SK-N-MC (cell line): Measurements from ENCODE around the gene ELAVL2.
A peak's percentile ranks its signal among the peaks of the same experiment; 100 is the strongest.

Source experiments
- DNase-seq: peaks from one replicate; pipeline ENCODE4 v3.0.0-alpha.2; 2011; ENCODE audit warnings: low read depth, low spot score
- H3K27ac ChIP-seq: fragments of 200-600 bp; sonication (generic); 2 replicates; pipeline ENCODE4 v1.5.1; 2016; ENCODE audit warnings: mixed run types
- H3K36me3 ChIP-seq: fragments of 200-600 bp; sonication (generic); 2 replicates; pipeline ENCODE4 v1.6.1; 2017; ENCODE audit warnings: antibody characterized with exemption, low read length, mixed read lengths; ENCODE audit not compliant: insufficient read depth
- H3K4me3 ChIP-seq: fragments of 200-600 bp; sonication (generic); 2 replicates; pipeline ENCODE4 v1.5.1; 2016
- H3K9ac ChIP-seq: fragments of 200-600 bp; sonication (generic); 2 replicates; pipeline ENCODE4 v1.8.0; 2017; ENCODE audit warnings: mixed run types, mixed read lengths; ENCODE audit not compliant: insufficient read length
- H3K9me3 ChIP-seq: fragments of 200-600 bp; sonication (generic); 2 replicates; pipeline ENCODE4 v1.6.1; 2017; ENCODE audit warnings: low read depth, mild to moderate bottlenecking, antibody characterized with exemption, low read length, moderate library complexity, mixed read lengths
- EZH2 ChIP-seq: fragments of 200-600 bp; sonication (generic); IDR thresholded peaks from one replicate; pipeline ENCODE4 v1.6.1; 2017; ENCODE audit warnings: antibody characterized with exemption
- FOXP2 ChIP-seq: optimal IDR thresholded peaks from 2 replicates; pipeline ENCODE3; 2011; ENCODE audit warnings: mild to moderate bottlenecking, moderate library complexity; ENCODE audit not compliant: insufficient read depth; ENCODE audit errors: extremely low read length, control extremely low read depth
- POLR2AphosphoS5 ChIP-seq: IDR thresholded peaks from 2 replicates; pipeline ENCODE4 v1.6.1; 2012; ENCODE audit warnings: mild to moderate bottlenecking, low read depth, low read length, borderline replicate concordance

Gene ELAVL2

DNA sequence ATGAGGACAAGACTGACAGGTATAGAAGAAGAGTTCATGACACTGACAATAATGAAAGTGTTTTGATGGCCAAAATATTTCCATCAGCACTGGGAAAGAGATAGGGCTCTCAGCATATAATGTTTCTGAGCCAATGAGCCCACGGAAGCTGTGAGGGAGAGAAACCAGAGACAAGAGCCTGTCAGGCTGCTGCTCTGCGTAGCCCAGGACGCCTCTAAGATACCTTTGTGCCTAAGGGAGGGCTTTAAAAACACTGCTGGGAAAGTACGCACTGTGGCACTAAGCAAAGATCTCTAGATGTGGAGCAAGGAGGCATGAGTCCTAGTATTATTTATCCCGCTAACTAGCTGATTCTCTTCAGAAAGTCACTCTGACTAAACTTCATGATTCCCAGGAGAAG is 11.0 kb upstream of the ELAVL2 start:
- no peak for DNase-seq
- H3K4me3 ChIP-seq, result no peak overlapping the region
- H3K9ac ChIP-seq, result no peak overlapping the region
- H3K36me3 ChIP-seq, result no peaks in the 10 kb centered on the region
- H3K27ac ChIP-seq, result no peak overlapping the region
- TF ChIP-seq EZH2, result no peak
- H3K9me3 ChIP-seq, result no peaks in the 10 kb centered on the region

DNA sequence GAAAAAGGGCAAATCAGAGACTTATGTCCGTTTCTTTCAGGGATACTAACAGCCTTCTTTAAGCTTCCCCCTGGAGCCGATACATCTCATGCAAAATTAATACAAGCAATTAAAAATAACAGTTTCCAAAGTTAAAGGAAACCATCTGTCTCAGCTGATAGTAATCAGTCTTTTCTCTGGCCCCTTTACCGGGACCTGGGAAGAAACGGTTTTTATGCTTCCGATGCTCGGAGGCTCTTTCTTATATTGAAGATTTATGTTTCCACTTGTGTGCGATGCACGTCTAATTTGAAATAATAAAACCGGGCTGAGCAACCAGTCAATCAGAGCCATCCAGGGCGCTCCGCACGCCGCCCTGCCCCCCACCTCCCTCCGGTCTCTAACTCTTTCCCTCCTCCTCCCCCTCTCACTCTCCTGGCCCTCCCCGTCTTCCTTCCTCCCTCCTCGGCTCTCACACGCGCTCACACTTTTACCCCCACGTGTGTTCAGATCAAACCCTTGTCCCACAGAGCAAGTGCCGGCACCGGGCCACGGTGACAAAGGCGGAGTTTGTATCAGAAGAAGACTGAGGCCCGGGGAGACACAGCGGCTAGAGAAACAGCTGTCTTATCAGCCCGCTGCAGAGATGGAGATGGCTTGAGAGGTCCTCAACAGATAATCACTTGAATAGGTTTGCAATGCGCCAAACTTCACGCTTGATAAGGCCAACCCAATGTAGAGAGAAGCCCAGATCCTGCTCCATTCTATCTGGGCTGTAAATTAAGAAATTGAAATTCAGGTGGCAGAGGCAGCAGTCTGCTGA is 5.1 kb upstream of the ELAVL2 start:
- H3K27ac ChIP-seq, result no peak overlapping the region
- DNase-seq, result no peak
- no peak overlapping the region for H3K9ac ChIP-seq
- no peak overlapping the region for H3K4me3 ChIP-seq
- TF ChIP-seq FOXP2 (no peak), EZH2 (no peak), POLR2AphosphoS5 (no peak)
- no peaks in the 10 kb centered on the region for H3K36me3 ChIP-seq
- H3K9me3 ChIP-seq, result no peaks in the 10 kb centered on the region

DNA sequence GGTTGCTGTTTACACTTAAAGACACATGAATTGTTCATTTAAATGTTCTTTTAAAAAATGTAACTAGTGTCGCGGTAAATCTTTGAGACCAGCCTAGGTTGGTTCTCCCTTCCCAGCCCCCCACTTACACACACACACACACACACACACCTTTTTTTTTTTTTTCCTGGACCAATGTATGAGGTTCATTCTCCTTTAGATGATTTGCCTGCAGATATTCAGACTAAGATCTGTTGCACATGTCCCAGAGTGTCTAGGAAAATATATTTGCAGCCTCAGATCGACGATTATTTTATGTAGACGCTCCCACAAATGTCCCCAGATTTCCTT is 4.4 kb upstream of the ELAVL2 start:
- H3K9me3 ChIP-seq, result no peaks in the 10 kb centered on the region
- DNase-seq, result no peak

DNA sequence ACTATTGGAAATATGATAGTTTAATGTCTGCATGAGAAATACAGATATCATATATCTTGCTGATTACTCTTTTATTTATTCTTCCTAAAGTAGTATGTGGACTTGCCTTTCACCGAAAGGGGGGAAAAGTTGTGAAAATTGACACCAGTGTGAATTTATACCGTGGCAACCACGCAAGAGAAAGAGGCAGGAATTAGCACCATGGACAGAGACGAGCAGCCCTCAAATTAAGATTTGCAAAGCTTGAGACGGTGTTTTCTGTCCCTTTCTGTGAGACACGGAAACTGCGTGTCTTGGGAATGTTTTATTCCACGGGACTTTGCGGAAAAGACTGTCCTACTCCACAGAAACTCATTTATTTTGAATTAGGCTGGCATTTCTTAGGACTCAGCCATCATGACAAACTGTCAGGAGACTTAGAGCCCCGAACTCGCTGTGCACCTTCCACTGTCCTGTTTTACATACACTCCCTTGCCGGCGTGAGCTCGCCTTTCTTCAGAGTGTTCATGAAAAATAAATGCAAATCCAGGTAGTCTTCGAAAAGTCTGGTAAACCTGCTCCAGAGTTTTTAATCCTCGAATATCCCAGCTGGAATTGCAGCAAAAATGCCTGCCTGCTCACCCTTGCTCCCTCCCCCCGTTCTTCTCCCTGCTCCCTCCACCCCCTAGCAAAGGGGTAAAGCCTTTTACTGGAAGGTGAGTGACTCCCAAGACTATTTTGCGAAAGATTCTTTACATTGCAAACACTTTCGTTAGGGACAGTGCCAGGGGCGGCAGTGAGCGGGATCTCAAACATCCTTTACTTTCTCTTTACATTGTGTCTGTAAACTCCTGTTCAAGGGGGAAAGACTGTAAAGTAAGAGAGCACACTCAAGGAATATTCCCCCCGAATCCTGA is 3.8 kb upstream of the ELAVL2 start:
- Histone ChIP-seq H3K9ac (no peak overlapping the region), H3K27ac (no peak overlapping the region), H3K36me3 (no peaks in the 10 kb centered on the region), H3K9me3 (no peaks in the 10 kb centered on the region), H3K4me3 (no peak overlapping the region)
- no peak for DNase-seq
- no peak for TF ChIP-seq FOXP2
- TF ChIP-seq EZH2, result no peak
- no peak for TF ChIP-seq POLR2AphosphoS5

More for the DNA sequence above, 4.4 kb upstream of the ELAVL2 start:
- no peak overlapping the region for H3K4me3 ChIP-seq
- H3K27ac ChIP-seq, result no peak overlapping the region
- no peaks in the 10 kb centered on the region for H3K36me3 ChIP-seq
- no peak for TF ChIP-seq EZH2
- TF ChIP-seq POLR2AphosphoS5, result no peak
- no peak for TF ChIP-seq FOXP2
- no peak overlapping the region for H3K9ac ChIP-seq

DNA sequence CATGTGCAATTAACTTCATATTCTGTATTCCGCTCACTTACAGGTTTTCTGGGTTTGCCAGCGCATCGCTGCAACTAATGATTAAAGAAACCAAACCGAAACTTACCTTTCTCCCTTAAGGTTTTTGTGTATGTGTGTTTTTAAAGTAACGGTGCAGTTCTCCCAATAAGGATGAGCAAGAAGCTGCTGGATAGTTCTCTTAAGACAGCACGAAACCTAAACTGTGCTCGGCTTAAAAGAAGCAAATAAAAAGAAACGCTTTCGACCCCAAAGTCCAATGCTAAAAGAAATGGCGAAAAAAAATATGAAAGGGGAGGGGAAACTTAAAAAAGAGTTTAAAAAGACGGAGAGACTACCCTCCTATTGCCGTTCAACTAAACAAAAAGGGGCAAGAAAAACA is 340 bp downstream of the ELAVL2 start:
- TF ChIP-seq EZH2 (peak; percentile 56), FOXP2 (no peak), POLR2AphosphoS5 (no peak)
- no peak overlapping the region for H3K27ac ChIP-seq
- H3K4me3 ChIP-seq, result no peak overlapping the region
- DNase-seq, result no peak
- H3K9ac ChIP-seq, result no peak overlapping the region
- no peaks in the 10 kb centered on the region for H3K9me3 ChIP-seq
- no peaks in the 10 kb centered on the region for H3K36me3 ChIP-seq

DNA sequence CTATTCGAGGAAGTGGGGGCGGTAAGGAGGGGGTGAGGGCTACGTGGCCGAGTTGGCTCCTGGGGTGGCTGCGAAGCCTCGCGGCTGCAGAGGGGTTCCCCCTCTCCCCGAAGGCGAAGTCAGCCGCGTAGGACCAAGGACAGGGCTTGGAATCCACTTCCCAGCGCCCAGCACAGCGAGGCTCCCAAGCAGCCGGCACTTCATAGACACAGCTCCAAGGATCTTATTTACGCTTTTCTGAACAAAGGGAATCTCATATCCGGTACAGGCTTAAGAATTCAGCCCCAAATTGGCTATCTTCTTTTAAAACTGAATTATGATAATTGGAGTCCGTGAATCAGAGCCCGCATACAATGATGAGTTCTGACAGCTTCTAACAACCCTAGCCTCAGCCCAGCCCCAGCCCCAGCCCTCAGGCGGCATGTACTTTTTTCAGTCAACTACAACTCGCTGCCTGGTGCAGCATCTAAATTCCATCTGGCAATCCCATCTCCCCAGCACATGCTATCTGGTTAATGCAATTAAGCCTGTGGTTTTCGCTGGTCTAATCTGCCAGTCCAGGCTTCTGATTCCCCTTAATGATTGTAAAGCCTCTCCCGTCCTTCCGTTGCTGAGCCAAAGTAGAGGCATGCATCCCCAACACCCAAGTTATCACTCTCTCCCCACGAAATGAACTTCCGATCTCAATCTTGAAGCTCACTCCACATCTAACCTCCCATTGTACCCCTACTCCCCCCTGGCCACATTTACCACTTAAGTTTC is 1.0 kb downstream of the ELAVL2 start:
- no peak for TF ChIP-seq EZH2
- TF ChIP-seq POLR2AphosphoS5, result no peak
- no peak for TF ChIP-seq FOXP2
- no peak overlapping the region for H3K27ac ChIP-seq
- no peak for DNase-seq
- no peak overlapping the region for H3K9ac ChIP-seq
- H3K9me3 ChIP-seq, result no peaks in the 10 kb centered on the region
- H3K4me3 ChIP-seq, result no peak overlapping the region
- H3K36me3 ChIP-seq, result no peaks in the 10 kb centered on the region

DNA sequence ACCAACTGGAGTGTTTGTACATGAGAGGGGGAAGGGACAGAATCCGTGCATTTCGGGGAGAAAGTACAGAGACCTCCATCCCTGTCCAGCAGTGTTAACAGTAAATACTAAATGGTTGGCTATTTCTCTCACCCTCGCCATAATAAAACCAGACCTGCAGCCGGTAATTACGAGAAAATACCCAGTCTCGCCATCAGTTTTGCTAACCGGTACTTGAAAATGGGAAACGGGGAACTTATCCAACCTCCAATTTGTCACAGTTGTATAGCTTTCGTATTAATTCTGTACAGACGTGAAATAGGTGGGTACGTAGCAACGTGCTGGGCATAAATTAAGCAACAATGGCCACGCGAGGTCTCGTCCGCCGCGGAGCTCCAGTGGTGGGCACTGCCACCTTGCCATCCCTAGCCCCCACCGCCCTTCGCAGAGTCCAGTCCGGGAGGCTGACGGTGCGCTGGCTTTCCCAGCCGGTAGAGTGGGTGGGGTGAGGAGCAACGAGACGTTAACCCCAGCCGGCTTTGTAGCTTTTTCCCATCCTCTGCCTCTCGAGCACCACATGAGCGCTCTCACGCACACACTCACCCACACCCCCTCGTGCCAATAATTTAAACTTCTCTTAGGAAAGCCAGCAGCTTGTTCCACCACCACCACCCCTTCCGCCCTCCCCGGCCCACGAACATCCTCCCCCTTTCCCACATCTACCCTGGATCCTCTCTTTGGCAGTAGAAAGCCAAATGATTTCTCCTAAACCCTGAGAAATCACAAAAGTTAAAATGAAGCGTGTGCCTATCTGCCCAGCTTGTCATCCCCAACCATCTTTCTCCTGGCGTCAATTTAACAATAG is 1.8 kb downstream of the ELAVL2 start:
- TF ChIP-seq FOXP2 (no peak), POLR2AphosphoS5 (no peak), EZH2 (no peak)
- DNase-seq, result no peak
- Histone ChIP-seq H3K36me3 (no peaks in the 10 kb centered on the region), H3K4me3 (no peak overlapping the region), H3K27ac (no peak overlapping the region), H3K9ac (no peak overlapping the region), H3K9me3 (no peaks in the 10 kb centered on the region)
